C4-2B (cell line): Measurements from ENCODE around the gene ZBP1.

Source experiments
- CTCF ChIP-seq: fragments of 450-650 bp; conservative IDR thresholded peaks from 2 replicates; pipeline ENCODE4 v1.5.1; 2017; ENCODE audit warnings: mild to moderate bottlenecking
- ZFX ChIP-seq: fragments of 450-650 bp; IDR thresholded peaks from 2 replicates; pipeline ENCODE4 v1.6.1; 2017

- no peak for TF ChIP-seq CTCF
- TF ChIP-seq ZFX: no peak
Measured at GRCh38 chr20:57563522-57563921, 56.7 kb downstream of the ZBP1 start.
